NCI-H82 (cell line): ENCODE measurements around the gene ATG14.
"Not testable (repeated sequence)": the region's sequence is repeated elsewhere in the genome, so short reads cannot be mapped to it uniquely, and the experiment has no call there.

Experiments
- DNase-seq: peaks from one replicate; lab custom pipeline; 2025; lab: John Stamatoyannopoulos, UW

The ATG14 gene, protein sequence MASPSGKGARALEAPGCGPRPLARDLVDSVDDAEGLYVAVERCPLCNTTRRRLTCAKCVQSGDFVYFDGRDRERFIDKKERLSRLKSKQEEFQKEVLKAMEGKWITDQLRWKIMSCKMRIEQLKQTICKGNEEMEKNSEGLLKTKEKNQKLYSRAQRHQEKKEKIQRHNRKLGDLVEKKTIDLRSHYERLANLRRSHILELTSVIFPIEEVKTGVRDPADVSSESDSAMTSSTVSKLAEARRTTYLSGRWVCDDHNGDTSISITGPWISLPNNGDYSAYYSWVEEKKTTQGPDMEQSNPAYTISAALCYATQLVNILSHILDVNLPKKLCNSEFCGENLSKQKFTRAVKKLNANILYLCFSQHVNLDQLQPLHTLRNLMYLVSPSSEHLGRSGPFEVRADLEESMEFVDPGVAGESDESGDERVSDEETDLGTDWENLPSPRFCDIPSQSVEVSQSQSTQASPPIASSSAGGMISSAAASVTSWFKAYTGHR

DNA sequence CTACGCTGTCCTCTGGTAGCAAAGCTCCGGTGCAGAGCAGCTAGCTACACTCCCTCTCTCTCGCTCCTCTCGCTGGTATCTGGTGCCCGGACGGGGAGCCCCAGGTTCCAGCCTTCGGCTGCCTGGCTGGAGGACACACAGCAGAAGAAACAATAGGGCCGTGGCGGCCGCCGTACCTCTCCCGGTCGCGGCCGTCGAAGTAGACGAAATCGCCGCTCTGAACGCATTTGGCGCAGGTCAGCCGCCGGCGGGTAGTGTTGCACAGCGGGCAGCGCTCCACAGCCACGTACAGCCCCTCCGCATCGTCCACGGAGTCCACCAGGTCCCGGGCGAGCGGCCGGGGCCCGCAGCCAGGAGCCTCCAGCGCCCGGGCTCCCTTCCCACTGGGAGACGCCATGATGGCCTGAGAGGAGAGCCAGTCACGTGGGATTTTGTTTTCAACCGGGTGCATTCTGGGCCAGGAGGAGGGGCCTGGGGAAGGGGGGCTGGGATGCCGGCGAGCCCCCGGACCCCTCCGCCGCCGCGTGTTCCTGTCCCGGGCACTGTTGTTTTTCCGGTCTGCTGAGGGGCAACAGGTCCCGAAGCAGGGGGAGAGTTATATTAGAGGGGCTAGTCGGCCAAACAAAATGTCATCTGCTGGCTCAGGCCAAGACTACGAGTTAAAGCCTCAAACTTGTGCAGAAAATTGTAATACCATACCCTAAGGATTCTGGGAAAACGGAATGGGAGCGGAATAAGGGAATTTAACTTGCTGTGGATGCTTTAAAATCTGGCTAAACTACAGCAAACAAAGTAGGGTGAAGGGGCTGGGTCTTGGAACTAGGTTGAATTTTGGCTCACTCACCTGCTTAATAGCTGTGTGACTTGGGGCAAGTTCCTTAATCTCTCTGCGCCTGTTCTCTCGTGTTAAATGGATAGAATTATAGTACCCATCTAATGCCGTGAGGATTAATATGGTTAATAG lies at the start of gene ATG14:
Gene ATG14, minus strand, starts transcription at position 405 of the 964 bp plus-strand sequence. Its CDS starts 8 bp downstream, at position 397.
- DNase-seq: peak; percentile 90

DNA sequence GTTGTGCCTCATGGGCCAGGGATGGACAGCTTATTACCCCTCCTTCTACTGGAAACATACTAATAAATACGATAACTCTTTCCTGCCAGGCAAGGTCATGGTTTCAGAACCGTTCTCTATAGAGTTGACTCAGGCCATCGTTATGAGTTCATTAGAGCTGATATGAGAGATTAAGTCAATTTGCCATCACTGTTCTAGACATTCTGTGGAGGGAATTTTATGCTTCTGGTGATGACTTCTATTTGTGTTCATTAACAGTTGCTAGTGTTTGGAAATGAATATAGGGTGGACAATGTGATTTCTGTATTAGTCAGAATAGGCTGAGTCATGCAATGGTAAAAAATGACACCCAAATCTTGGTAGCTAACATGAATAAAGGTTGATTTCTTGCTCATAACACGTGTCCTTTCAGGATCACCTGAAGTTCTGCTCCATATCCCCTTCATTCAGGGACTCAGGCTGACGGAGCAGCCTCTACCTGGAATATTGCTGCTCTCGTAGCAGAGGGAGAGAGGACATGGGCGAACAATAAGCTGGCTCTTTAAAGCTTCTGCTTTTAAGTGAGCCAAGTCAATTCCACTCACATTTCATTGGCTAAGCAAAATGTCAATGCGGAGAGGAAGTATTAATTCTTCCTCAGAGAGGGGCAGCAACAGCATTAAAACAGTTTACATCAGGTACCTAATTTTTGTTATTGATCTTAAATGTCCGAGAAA lies 47.3 kb upstream of the ATG14 start:
- DNase-seq: no peak

DNA sequence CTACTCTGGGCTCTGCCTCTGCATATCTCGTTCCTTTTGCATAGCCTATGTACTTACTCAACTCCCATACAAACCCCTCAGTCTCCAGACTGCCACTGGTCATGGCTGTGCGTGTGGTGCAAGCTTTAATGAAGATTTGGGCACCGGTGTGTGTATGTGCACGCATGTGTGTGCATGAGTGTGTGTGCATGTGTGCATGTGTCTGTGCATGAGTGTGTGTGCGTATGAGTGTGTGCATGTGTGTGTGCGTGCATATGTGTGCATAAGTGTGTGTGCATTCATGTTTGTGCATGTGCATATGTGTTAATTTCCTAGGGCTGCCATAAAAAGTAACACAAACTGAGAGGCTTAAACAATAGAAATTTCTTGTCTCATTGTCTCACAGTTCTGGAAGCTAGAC lies 45.9 kb upstream of the ATG14 start:
- DNase-seq: no peak

DNA sequence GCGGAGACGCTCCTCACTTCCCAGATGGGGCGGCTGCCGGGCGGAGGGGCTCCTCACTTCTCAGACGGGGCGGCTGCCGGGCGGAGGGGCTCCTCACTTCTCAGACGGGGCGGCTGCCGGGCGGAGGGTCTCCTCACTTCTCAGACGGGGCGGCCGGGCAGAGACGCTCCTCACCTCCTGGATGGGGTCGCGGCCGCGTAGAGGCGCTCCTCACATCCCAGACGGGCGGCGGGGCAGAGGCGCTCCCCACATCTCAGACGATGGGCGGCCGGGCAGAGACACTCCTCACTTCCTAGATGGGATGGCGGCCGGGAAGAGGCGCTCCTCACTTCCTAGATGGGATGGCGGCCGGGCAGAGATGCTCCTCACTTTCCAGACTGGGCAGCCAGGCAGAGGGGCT lies 44.8 kb upstream of the ATG14 start:
- not testable (repeated sequence) for DNase-seq

DNA sequence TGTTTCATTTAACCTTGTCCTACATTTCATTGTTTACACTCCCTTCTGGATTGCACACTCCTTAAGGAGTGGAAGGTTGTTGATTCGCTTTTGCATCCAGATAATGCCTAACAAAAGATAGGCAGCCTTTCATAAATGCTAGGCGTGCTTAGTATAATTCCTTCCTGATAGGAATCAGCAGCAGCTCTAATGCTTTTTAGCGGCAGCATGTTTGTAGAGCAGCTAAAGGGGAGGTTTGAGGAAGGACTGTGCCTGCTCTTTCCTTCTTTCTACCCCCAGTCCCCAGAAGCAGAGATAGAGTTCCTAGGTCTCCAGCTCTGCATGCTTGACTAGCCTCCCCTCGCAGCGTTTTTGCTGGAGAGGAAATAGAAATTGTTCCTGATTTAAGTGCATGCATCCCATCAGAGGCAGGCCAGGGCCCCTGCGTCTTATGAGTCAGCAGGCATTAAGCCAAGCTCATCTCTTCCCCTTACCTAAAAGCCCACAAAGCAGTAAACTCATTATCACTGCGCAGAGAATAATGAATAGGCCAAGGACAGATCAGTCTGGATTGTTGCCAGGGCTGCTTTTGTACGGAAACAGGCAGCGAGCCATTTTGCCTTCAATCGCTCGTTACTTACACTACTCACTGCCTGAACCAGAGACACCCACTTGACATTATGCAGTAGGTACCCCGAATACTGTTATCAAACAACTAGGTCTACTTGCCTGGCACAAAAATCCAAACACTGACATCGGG lies 42.8 kb upstream of the ATG14 start:
- peak; percentile 98 for DNase-seq

DNA sequence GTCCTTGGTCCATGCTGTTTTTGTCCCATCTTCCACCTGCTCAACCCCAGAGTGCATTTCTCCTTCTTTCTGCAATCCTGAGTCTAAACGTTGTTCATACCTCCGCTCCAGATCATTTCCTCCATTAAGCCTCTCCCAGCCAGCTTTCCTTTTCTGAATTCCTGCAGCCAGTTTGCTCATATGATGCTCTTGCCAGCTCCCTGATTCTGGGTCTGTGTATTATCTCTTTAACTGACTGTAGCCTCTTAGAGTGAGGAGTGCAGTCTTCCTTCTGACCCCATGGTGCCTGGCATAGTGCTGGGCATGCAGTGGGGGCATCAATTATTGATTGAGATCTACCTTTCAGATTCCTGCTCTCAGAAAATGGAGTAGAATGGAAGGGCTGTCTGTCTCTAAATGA lies 40.3 kb upstream of the ATG14 start:
- DNase-seq: no peak

DNA sequence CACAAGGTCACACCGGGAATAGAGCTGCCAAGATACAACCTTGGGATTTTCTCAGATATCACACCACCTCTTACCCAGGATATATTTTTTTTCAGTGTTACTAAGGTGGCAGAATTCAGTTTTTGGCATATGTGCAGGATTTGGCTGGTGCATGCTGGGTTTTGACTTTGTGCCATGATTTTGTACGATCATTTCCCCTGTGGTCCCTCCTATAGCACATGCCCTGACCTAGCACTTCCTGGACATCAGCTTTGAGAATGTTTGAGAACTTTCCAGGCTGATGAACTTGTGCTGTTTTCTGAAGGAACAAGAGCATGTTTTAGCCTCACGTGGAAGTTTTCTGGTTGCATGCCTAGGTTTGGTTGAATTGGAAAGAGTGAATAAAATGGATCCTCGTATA lies 39.8 kb upstream of the ATG14 start:
- DNase-seq: no peak

DNA sequence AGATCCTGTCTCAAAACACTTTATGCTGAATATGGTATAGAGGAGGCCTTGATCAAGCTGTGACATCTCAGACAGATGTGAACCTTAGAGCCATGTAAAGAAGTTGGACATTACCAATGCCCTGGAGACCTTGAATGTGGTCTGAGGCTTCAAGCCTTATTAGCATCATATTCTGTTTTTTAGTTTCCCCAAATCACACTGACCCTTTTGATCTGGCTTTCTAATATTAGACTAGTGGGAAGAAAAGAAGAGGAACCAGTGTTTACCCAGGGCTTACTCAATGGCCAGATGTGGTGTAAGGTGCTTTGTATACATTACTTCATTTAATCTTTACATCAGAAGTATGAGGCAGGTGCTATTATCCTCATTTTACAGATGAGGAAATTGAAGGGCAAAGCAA lies 39.4 kb upstream of the ATG14 start:
- DNase-seq: no peak

DNA sequence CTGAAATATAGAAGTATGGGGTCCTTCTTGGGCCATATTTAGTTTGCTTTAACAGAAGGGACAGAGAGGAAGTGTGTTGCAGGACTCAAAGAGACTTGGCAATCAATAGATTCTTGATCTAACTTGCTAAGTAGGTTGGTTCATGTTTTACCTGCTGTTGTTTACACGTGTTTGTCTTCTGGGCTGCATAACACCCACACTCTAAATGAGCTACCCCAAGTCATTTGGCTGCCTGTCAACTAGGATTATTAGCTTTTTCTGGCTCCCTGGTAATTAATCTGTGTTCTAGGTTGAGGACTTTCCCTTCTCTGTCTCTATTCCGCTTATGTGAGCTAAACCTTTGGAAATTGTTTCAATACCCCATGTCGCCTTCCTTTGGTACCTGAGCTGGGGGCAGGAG lies 38.9 kb upstream of the ATG14 start:
- DNase-seq: peak; percentile 63

DNA sequence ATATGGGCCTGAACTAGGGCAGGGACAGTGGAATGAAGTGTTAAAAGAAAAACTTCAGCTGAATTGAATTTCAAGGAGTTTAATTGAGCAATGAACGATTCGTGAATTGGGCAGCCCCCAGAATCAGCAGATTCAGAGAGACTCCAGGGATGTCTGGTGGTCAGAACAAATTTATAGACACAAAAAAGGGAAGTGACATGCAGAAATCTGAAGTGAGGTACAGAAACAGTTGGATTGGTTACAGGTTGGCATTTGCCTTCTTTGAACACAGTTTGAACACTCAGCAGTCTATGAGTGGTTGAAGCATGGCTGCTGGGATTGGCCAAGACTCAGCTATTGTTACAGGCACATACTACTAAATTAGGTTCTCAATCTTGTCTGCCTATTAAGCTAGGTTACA lies 38.5 kb upstream of the ATG14 start:
- DNase-seq: no peak

DNA sequence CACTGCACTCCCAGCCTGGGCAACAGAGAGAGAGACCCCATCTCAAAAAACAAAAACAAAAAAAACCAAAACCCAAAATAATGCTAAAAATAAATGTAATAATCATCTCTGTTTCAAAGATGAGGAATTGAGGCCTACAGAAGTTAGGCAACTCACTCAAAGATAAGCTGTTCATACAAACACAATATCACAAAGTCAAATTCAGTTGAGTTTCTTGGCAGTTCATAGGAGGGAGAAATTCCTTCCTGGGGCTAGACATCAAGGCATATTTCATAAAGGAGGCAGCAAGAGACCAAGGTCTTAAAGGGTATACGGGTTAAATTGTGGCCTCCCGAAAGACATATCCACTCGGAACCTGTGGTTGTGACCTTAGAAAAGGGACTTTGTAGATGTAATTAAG lies 37.5 kb upstream of the ATG14 start:
- DNase-seq: no peak

DNA sequence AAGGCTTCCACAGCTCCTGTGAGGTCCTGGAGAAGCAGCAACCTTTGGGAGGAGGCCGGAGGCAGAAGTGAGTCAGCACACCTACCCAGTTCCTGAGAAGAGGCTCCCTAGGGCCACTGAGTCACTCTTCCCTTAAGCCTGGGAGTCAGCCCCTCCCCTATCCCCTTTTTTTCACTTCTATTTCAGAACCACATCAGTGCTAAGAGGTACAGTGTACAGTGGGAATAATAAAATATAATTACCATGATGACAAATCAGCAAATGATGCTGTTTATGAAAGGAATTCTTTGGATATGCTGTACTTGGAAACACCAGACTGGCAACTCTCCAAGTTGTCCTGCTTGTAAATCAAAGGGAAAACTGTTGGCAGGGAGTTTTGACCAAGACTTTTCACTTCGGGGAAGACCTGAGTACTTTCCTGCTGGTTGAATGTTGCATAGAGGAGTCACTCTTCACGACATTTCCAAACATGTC lies 36.5 kb upstream of the ATG14 start:
- DNase-seq: no peak

DNA sequence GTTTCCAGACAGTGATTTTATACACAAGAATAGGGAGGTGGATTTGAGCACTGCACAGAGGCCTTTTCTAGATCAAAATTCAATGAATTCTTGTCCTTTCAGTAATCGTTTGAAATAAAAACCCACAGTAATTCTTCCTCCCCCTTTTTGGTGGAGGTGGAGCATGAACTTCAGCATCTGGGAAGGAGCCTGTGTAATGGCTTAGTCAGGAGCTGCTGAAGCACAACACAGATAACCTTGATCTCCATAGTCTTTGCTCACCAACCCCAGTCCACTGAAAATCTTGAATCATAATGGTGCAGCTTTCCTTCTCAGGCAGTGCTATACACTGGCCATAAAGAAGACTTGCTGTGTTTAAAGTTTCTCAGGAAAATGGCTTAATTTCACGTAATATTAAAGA lies 35.2 kb upstream of the ATG14 start:
- DNase-seq: peak; percentile 61

DNA sequence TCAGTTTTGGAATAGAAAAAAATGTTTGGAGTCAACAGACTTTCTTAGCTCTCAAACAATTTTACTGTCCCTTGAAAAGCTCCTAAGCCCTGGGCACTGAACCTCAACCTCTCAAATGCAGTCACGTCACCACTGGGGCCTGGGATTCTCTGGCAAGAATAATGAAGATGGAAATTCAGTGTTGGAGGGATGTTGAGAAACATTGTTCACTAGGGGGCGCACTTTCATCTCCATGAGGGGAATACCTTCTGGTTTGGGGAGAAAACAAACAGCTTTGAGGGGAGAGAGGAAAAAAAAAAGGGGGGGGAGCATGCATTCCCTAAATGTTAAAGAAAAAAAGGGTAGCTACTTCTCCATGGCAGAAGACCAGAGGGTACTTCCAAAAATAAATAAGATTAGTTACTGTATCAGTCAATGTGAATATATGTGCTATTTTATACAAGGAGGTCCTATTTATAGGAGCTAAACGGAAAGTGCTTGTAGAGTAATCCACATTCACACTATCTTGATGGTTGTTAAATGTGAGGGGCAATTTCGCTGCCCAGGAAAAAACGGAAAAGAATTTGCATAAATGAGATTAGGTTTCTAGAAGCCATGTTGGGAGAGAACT lies 34.6 kb upstream of the ATG14 start:
- DNase-seq: peak; percentile 93

DNA sequence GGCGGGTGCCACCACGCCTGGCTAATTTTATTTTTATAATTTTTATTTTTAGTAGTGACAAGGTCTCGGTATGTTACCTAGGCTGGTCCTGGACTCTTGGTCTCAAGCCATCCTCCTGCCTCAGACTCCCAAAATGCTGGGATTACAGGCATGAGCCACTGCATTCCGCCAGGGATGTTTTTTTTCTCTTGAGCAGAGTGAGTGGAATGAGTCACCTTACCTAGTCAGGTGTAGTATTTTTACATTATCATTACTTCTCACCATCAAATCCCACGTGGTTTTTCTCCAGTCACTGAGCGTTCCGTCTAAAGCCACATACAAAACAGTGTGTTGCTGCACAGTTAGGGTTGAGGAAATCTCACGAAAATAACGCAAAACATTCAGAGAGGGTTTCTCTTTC lies 29.7 kb upstream of the ATG14 start:
- no peak for DNase-seq

DNA sequence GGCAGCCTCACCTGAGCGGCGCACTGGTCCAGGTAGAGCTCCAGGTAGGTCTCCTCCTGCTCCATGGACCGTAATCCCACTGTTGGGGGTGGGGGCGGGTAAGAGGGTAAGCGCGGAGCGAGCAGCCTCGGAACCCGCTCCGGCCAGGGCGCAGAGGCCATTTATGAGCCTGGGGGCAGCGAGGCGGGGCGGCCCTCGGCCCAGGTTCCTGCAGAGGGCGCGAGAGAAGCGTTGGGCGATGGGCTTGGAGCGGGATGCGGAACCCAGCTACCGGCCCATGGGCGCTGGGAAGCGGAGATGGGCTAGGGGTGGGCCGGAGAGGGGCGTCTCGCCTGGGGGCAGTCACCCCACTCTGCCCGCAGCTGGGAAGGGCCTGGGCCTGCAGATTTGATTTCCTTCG lies 28.8 kb upstream of the ATG14 start, which contains the start of gene TBPL2:
Gene TBPL2, minus strand, starts transcription at position 232 of the 400 bp plus-strand sequence. Its CDS starts 167 bp downstream, at position 65.
- no peak for DNase-seq

DNA sequence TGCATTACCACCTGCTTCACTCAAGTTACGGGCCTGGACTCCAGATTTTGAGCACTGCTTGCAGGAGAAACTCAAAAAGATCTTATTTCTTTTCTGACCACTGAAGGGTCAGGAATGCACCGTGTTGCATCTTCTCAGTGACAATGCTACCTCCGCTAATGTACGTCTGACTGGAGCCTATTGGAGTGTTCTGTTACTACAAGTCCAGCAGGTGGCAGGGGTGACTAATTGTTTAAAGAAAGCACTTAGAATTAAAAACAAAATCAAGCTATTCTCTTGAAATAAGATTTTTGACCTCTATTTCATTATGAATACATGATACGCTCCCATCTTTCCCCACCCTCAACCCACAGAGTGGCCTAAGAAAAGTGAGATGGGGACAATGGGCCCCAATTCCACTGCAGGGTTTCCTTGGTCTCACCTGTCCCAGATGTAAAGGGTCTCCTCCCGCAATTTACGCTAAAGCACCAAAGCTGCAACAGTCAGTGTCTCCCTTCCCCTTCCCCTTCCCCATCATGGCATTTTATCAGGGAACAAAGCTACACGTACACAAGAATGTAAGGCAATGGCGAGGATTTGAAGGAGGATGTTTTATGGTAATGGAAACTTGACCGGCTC lies 26.5 kb upstream of the ATG14 start:
- peak; percentile 69 for DNase-seq

DNA sequence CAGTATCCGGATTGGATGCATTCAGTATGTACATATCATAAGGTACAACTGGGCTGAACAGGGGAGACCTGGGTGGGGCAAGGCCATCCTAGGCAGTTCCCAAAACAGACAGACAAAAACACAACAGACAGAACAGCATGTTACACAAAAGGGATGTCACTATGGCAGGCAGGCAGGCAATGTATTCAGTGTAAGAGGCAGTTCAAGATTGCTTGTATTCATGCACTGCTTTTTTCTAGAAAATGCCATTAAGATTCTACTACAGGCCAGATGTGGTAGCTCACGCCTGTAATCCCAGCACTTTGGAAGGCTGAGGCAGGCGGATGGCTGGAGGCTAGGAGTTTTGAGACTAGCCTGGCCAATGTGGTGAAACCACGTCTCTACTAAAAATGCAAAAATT lies 25.3 kb upstream of the ATG14 start:
- no peak for DNase-seq

DNA sequence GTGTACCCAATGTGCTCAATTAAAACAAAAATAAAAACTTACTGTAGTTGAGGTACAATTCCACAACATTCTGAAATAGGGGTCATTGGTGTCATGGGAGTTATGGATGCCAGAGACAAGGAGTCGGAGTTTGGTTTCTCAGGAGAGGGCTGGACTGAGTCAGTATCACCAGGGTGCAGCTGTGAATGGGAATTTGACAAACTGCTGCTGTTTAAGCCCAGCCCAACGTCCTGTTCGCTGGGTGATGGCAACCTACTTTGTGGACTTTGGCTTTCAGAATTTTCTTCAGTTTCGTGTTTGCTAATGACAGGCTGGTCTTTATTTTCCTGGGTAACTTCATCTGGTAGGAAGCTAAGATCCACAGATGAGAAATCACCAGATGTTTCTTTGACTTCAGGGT lies 24.9 kb upstream of the ATG14 start:
- no peak for DNase-seq

DNA sequence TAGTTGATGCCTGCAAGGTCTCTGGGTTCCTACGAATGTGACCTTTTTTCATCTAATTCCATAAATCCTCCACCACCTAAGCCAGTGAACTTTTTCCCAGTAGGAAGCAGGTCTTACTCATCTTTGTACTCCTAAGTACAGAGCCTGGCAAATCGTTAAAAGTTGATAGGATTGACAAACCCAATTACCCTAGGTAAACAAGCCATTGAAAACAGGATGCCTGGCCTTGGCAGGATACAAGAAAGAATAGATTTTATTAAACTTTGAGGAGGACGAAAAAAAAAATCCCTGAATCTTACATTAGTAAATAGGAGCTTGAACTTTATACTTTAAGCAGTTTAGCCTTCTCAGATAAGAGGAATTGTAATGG lies 23.2 kb upstream of the ATG14 start:
- peak; percentile 29 for DNase-seq
